Activated CD4-positive, alpha-beta memory T cell treated with anti-CD3 and anti-CD28 coated beads, Interleukin-2, amount 10 ng/mL, durations not matched to agents 7 days and 5 days (primary cell): ENCODE data around the gene GNAQ. TPM values are rescaled to one million over a fixed set of nuclear protein-coding genes. Genes with fewer than 3 reads are reported as not detected.
"Not testable (repeated sequence)": the region's sequence is repeated elsewhere in the genome, so short reads cannot be mapped to it uniquely, and the experiment has no call there.

Source experiments
- CTCF ChIA-PET: fragments of 350-600 bp; sonication (Branson Sonifier 250); formaldehyde crosslinking; loops from one replicate; lab custom pipeline; 2021; ENCODE audit warnings: antibody characterized with exemption, inconsistent platforms; lab: Charles Lee
- POLR2A ChIA-PET: fragments of 350-600 bp; sonication (Branson Sonifier 250); formaldehyde crosslinking; loops from one replicate; lab custom pipeline; 2021; ENCODE audit warnings: antibody characterized with exemption; lab: Charles Lee
- DNase-seq: peaks from one replicate; pipeline ENCODE4 v3.0.0-alpha.2; 2020
- H3K27ac Mint-ChIP-seq: one replicate; pipeline ENCODE4 v1.8.0; 2021; ENCODE audit warnings: mild to moderate bottlenecking, mixed read lengths
- H3K27me3 Mint-ChIP-seq: one replicate; pipeline ENCODE4 v1.8.0; 2021; ENCODE audit warnings: mixed read lengths
- H3K36me3 Mint-ChIP-seq: one replicate; pipeline ENCODE4 v1.8.0; 2021; ENCODE audit warnings: low read depth, mixed read lengths
- H3K4me1 Mint-ChIP-seq: one replicate; pipeline ENCODE4 v1.8.0; 2021; ENCODE audit warnings: mixed read lengths
- H3K4me3 Mint-ChIP-seq: one replicate; pipeline ENCODE4 v1.8.0; 2021; ENCODE audit warnings: mild to moderate bottlenecking, mixed read lengths
- H3K9me3 Mint-ChIP-seq: one replicate; pipeline ENCODE4 v1.8.0; 2021; ENCODE audit warnings: mixed read lengths
- total RNA-seq, 2 experiments: library from RNA; stranded (reverse); gene quantifications; one replicate each; pipeline ENCODE4 v1.2.3, GENCODE V29; 2021

Gene GNAQ
- 10 to 100 TPM; 28.0 to 28.8 TPM for total RNA-seq

DNA sequence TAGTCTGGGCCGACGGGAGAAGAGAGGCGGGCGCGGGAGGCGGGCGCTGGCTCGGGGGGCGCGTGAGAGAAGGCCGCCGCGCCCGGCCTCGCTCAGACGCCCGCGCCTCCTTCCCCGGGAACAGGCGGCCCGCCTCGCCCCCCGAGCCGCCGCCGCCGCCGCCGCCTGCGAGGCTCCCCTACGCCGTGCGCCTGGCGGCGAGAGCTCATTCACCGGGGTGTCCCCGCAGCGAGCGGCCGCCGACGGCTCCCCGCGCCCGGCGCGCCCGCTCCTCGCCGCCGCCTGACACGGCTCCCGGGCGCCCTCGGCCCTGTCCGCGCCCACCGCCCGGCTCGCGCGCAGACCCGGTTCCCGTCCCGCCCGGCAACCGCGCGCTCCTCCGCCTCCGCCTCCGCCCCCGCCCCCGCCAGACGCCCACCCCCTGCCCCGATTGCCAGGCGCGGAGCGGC is at the start of gene GNAQ:
Gene GNAQ, minus strand, starts transcription at position 368 of the 449 bp plus-strand sequence. CDS start 576 bp downstream, outside the sequence.
- no peaks in the 10 kb centered on the region for H3K9me3 Mint-ChIP-seq
- H3K27me3 Mint-ChIP-seq = peaks cover 2% of the 10 kb centered on the region
- ChIA-PET CTCF (interaction anchor here (0.8 to 1.5 kb wide), 5 partner anchors 9 to 333 kb away, joined by 3 to 12 read pairs (median 4); no protein-coding TSS in a partner anchor), POLR2A (interaction anchor here (0.8 to 1.3 kb wide), 9 partner anchors 9 to 265 kb away, joined by 3 to 7 read pairs (median 3); partner anchors contain the start of gene PSAT1)
- H3K4me3 Mint-ChIP-seq = peak within 1 kb of the TSS; percentile 91
- peak within 1 kb of the TSS; percentile 87 for H3K27ac Mint-ChIP-seq
- H3K4me1 Mint-ChIP-seq = peaks cover 60% of the 10 kb centered on the region
- peaks cover 7% of the 10 kb centered on the region for H3K36me3 Mint-ChIP-seq
- no peak for DNase-seq

GRCh38 chr9:78074385-78075291 is 43.0 kb upstream of the GNAQ start:
- POLR2A ChIA-PET = interaction anchor here (1.0 to 1.9 kb wide), 8 partner anchors 24 to 160 kb away, joined by 3 to 6 read pairs (median 4); no protein-coding TSS in a partner anchor
- H3K4me1 Mint-ChIP-seq = peaks cover 45% of the 10 kb centered on the region
- H3K4me3 Mint-ChIP-seq = peak overlapping the region; percentile 18
- CTCF ChIA-PET = interaction anchor here (0.9 to 3.3 kb wide), 5 partner anchors 11 to 97 kb away, joined by 3 to 11 read pairs (median 4); no protein-coding TSS in a partner anchor
- peaks cover 24% of the 10 kb centered on the region for H3K9me3 Mint-ChIP-seq
- peaks cover 42% of the 10 kb centered on the region for H3K36me3 Mint-ChIP-seq
- peak; percentile 51 for DNase-seq
- H3K27ac Mint-ChIP-seq = peak overlapping the region; percentile 90
- peaks cover 2% of the 10 kb centered on the region for H3K27me3 Mint-ChIP-seq

DNA sequence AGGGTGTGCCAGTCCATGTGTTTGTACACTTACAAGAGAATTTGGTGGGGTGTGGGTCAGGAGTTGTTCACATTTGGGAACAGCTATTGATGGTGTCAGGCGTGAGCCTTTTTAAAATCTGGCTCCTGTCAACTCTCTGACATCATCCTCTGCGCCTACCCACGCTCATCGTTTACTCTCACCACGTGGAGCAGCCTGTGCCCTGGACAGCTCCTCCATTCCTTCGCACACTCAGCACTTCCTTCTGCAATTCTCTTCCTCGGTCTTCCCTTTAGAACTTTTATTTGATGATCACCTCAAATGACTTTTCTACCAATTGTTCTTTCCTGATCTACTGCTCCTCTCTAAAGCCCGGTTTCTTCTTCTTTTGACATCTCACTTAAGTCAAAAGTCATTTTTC is 42.1 kb upstream of the GNAQ start:
- H3K36me3 Mint-ChIP-seq = peaks cover 34% of the 10 kb centered on the region
- H3K4me3 Mint-ChIP-seq = no peak overlapping the region
- peak overlapping the region; percentile 90 for H3K27ac Mint-ChIP-seq
- CTCF ChIA-PET = interaction anchor here (0.9 to 3.3 kb wide), 6 partner anchors 10 to 96 kb away, joined by 3 to 11 read pairs (median 4); no protein-coding TSS in a partner anchor
- no peak for DNase-seq
- peaks cover 45% of the 10 kb centered on the region for H3K4me1 Mint-ChIP-seq
- H3K27me3 Mint-ChIP-seq = no peaks in the 10 kb centered on the region
- POLR2A ChIA-PET = interaction anchor here (1.0 to 1.9 kb wide), 6 partner anchors 20 to 159 kb away, joined by 3 to 6 read pairs (median 5); no protein-coding TSS in a partner anchor
- H3K9me3 Mint-ChIP-seq = peaks cover 17% of the 10 kb centered on the region

DNA sequence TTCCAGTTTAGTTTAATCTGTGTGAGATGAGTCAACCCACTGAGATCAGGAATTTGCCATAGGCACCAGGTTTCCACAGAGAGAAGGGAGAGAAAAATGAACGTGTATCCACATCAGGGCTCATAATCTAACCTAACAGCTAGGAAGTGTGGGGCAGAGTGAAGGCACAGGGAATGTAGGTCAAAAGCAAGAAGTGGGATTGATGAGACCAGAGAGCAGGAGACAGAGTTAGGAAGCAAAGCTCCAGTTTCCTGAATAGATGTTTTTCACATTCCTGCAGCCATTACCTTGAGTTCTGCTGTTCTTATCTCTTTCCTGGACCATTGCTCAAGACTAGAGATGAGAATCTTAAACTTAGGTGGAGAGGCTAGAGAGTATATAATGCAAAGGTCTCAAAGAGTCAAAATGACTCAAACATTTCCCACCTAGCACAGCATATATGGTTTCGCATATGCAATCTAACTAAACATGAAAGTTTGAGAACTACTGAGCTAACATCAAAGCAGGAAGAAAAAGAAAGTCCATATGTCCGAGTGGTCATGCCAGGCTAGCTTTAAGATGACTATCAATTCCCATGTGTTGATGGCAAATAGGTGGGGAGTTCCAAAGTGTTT is 41.1 kb upstream of the GNAQ start:
- POLR2A ChIA-PET = interaction anchor here (0.9 to 1.0 kb wide), 3 partner anchors 19 to 49 kb away, joined by 3 to 6 read pairs (median 4); no protein-coding TSS in a partner anchor
- Mint-ChIP-seq H3K4me1 (peaks cover 45% of the 10 kb centered on the region), H3K9me3 (peaks cover 16% of the 10 kb centered on the region), H3K4me3 (no peak overlapping the region), H3K27me3 (no peaks in the 10 kb centered on the region), H3K36me3 (peaks cover 30% of the 10 kb centered on the region), H3K27ac (peak overlapping the region; percentile 38)
- CTCF ChIA-PET = interaction anchor here (1.0 to 3.3 kb wide), 3 partner anchors 14 to 49 kb away, joined by 3 to 11 read pairs (median 3); no protein-coding TSS in a partner anchor
- DNase-seq = no peak

GRCh38 chr9:78070521-78070920 is 38.9 kb upstream of the GNAQ start:
- Mint-ChIP-seq H3K27me3 (no peaks in the 10 kb centered on the region), H3K36me3 (peaks cover 25% of the 10 kb centered on the region), H3K4me3 (no peak overlapping the region), H3K9me3 (peaks cover 20% of the 10 kb centered on the region), H3K4me1 (peaks cover 35% of the 10 kb centered on the region), H3K27ac (no peak overlapping the region)
- CTCF ChIA-PET = no interaction called here
- POLR2A ChIA-PET = no interaction called here
- no peak for DNase-seq

- CTCF ChIA-PET = interaction anchor here (1.8 kb wide), 1 partner anchor 10 kb away, joined by 4 read pairs; no protein-coding TSS in a partner anchor
- H3K4me3 Mint-ChIP-seq = no peak overlapping the region
- no peak for DNase-seq
- POLR2A ChIA-PET = no interaction called here
- no peaks in the 10 kb centered on the region for H3K27me3 Mint-ChIP-seq
- peaks cover 6% of the 10 kb centered on the region for H3K4me1 Mint-ChIP-seq
- H3K27ac Mint-ChIP-seq = no peak overlapping the region
- peaks cover 22% of the 10 kb centered on the region for H3K36me3 Mint-ChIP-seq
- peaks cover 36% of the 10 kb centered on the region for H3K9me3 Mint-ChIP-seq
These were observed 32.5 kb upstream of the GNAQ start for GRCh38 chr9:78064075-78064474.

DNA sequence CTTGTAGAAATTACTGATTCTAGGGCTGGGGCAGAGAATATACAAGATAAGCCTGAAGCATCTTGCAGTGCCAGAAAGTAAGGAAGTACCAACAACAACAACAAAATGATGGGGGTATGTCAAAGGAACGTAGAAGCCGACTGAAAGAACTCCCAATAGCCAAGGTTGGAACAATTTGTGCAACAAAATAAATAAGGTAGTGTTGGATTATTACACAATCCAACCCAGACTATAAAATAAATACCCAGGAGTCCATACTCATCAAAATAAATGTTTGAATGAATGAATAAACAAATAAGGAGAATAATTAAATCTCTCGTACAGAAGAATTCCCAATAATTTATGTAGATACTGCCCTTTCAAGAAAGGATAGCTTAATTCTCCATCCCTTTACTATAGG is 31.1 kb upstream of the GNAQ start:
- peaks cover 23% of the 10 kb centered on the region for H3K36me3 Mint-ChIP-seq
- no peak overlapping the region for H3K4me3 Mint-ChIP-seq
- peaks cover 6% of the 10 kb centered on the region for H3K4me1 Mint-ChIP-seq
- H3K27ac Mint-ChIP-seq = no peak overlapping the region
- DNase-seq = no peak
- H3K27me3 Mint-ChIP-seq = peaks cover 3% of the 10 kb centered on the region
- ChIA-PET POLR2A (no interaction called here), CTCF (interaction anchor here (1.8 kb wide), 1 partner anchor 11 kb away, joined by 4 read pairs; no protein-coding TSS in a partner anchor)
- H3K9me3 Mint-ChIP-seq = peaks cover 33% of the 10 kb centered on the region

- Mint-ChIP-seq H3K27me3 (peaks cover 18% of the 10 kb centered on the region), H3K9me3 (peaks cover 20% of the 10 kb centered on the region), H3K27ac (peak overlapping the region; percentile 1), H3K36me3 (peaks cover 18% of the 10 kb centered on the region), H3K4me1 (peaks cover 20% of the 10 kb centered on the region)
- ChIA-PET POLR2A (interaction anchor here (0.9 to 1.7 kb wide), 5 partner anchors 19 to 157 kb away, joined by 4 to 6 read pairs (median 5); no protein-coding TSS in a partner anchor), CTCF (interaction anchor here (1.1 to 4.0 kb wide), 4 partner anchors 19 to 77 kb away, joined by 3 to 33 read pairs (median 6); no protein-coding TSS in a partner anchor)
- not testable (repeated sequence) for H3K4me3 Mint-ChIP-seq
- peak; percentile 57 for DNase-seq
These were observed 22.6 kb upstream of the GNAQ start for GRCh38 chr9:78054218-78054617.

DNA sequence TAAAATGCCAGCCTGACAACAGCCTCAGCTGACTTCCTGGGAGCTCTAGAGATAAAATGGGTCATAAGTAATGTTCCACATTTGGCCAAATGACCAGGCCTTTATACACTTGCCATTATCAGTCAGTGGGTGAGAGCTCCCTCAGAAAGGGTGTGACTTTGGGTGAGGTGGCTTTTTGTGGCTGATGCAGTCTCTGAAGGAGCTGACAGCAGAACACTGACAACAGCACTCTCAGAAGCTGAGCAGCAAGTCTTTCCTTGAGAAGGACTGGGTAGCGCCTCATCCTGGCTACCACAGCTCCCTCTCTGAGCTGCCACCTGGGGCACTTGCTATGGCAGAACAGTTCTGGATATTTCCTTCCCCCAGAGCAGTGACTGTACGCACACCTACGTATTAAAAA is 22.0 kb upstream of the GNAQ start:
- H3K9me3 Mint-ChIP-seq = peaks cover 16% of the 10 kb centered on the region
- H3K4me3 Mint-ChIP-seq = no peak overlapping the region
- peak overlapping the region; percentile 1 for H3K27ac Mint-ChIP-seq
- POLR2A ChIA-PET = interaction anchor here (0.7 to 1.7 kb wide), 6 partner anchors 14 to 158 kb away, joined by 3 to 6 read pairs (median 4); no protein-coding TSS in a partner anchor
- H3K36me3 Mint-ChIP-seq = peaks cover 17% of the 10 kb centered on the region
- peaks cover 21% of the 10 kb centered on the region for H3K27me3 Mint-ChIP-seq
- H3K4me1 Mint-ChIP-seq = peaks cover 20% of the 10 kb centered on the region
- CTCF ChIA-PET = interaction anchor here (0.9 to 4.0 kb wide), 5 partner anchors 9 to 77 kb away, joined by 3 to 33 read pairs (median 6); no protein-coding TSS in a partner anchor
- DNase-seq = peak; percentile 43

GRCh38 chr9:78050421-78050820 is 18.8 kb upstream of the GNAQ start:
- Mint-ChIP-seq H3K27me3 (peaks cover 10% of the 10 kb centered on the region), H3K36me3 (peaks cover 5% of the 10 kb centered on the region), H3K4me1 (peaks cover 20% of the 10 kb centered on the region), H3K4me3 (no peak overlapping the region), H3K9me3 (peaks cover 5% of the 10 kb centered on the region), H3K27ac (no peak overlapping the region)
- CTCF ChIA-PET = interaction anchor here (1.2 to 4.0 kb wide), 3 partner anchors 11 to 16 kb away, joined by 3 to 33 read pairs (median 7); no protein-coding TSS in a partner anchor
- no peak for DNase-seq
- POLR2A ChIA-PET = no interaction called here

DNA sequence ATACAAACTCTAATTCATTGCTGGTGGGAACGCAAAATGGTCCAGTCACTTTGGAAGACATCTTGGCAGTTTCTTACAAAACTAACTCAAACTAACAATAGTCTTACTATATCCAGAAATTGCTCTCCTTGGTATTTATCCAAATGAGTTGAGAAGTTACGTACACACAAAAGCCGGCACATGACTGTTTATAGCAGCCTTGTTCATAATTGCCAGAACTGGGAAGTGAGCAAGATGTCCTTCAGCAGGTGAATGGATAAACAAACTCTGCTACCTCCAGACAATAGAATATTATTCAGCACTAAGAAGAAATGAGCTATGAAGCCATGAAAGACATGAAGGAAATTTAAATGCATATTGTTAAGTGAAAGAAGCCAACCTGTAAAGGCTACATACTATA is 17.9 kb upstream of the GNAQ start:
- POLR2A ChIA-PET = no interaction called here
- Mint-ChIP-seq H3K4me3 (no peak overlapping the region), H3K36me3 (peaks cover 4% of the 10 kb centered on the region), H3K4me1 (peaks cover 16% of the 10 kb centered on the region), H3K27ac (no peak overlapping the region), H3K27me3 (peaks cover 8% of the 10 kb centered on the region), H3K9me3 (peaks cover 4% of the 10 kb centered on the region)
- DNase-seq = no peak
- CTCF ChIA-PET = interaction anchor here (0.6 to 1.4 kb wide), 3 partner anchors 10 to 68 kb away, joined by 3 to 7 read pairs (median 3); no protein-coding TSS in a partner anchor

GRCh38 chr9:78047106-78047505 is 15.5 kb upstream of the GNAQ start:
- no peak for DNase-seq
- Mint-ChIP-seq H3K4me1 (no peaks in the 10 kb centered on the region), H3K36me3 (no peaks in the 10 kb centered on the region), H3K27me3 (peaks cover 8% of the 10 kb centered on the region), H3K27ac (no peak overlapping the region), H3K9me3 (no peaks in the 10 kb centered on the region), H3K4me3 (no peak overlapping the region)
- ChIA-PET POLR2A (no interaction called here), CTCF (no interaction called here)
